Hepatocyte (in vitro differentiated cells): ENCODE data around the gene INCENP.

Experiments used
- CTCF ChIP-seq: fragments of 200-600 bp; sonication (generic); IDR thresholded peaks from 2 replicates; pipeline ENCODE4 v1.5.1; 2016; ENCODE audit warnings: antibody characterized with exemption, mild to moderate bottlenecking; ENCODE audit not compliant: poor library complexity
- EZH2 ChIP-seq: fragments of 200-600 bp; sonication (generic); IDR thresholded peaks from 2 replicates; pipeline ENCODE4 v1.6.1; 2016; ENCODE audit warnings: antibody characterized with exemption, mild to moderate bottlenecking, borderline replicate concordance
- EZH2phosphoT487 ChIP-seq: fragments of 200-600 bp; sonication (generic); IDR thresholded peaks from one replicate; pipeline ENCODE4 v1.6.1; 2018; ENCODE audit warnings: antibody characterized with exemption, mild to moderate bottlenecking, low read depth, moderate library complexity; ENCODE audit not compliant: unreplicated experiment, severe bottlenecking

DNA sequence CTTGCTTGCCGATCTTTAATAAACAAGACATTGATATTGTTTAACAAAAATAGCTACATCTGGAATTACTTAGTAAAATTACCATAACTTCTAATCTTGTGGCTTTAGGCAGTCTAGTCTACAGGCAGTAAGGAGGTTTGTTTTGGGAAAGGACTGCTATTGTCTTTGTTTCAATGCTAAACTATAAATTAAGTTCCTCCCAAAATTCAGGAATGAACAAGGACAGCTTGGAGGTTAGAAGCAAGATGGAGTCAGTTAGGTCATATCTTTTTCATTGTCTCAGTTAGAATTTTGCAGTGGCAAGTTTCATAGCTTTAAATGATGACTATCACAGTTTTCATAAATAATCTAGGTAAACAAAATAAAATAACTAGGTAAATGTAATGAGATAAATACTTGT is 36.1 kb upstream of the INCENP start:
- TF ChIP-seq CTCF = no peak
- no peak for TF ChIP-seq EZH2
- no peak for TF ChIP-seq EZH2phosphoT487
